ENCODE measurements around the gene TMEM175. TPM values are rescaled to one million over a fixed set of nuclear protein-coding genes. Genes with fewer than 3 reads are reported as not detected.
A peak's percentile ranks its signal among the peaks of the same experiment; 100 is the strongest.
"Not testable (repeated sequence)": the region's sequence is repeated elsewhere in the genome, so short reads cannot be mapped to it uniquely, and the experiment has no call there.

The TMEM175 gene
- total RNA-seq, 2 experiments from 2014 or later, result 23.4 to 37.2 TPM

GRCh38 chr4:927566-927965 lies 4.7 kb upstream of the TMEM175 start:
- CTCF ChIA-PET, result not testable (repeated sequence)

GRCh38 chr4:929096-929765 lies 3.0 kb upstream of the TMEM175 start:
- H3K9me3 Mint-ChIP-seq (ENCODE audit: low read depth), result no peaks in the 10 kb centered on the region

More at GRCh38 chr4:927566-927965, 4.7 kb upstream of the TMEM175 start:
- H3K27me3 Mint-ChIP-seq; DNase-seq; H3K9me3 Mint-ChIP-seq (ENCODE audit: low read depth); H3K36me3 Mint-ChIP-seq; H3K27ac Mint-ChIP-seq; H3K4me3 Mint-ChIP-seq; ATAC-seq: not testable (repeated sequence)
- peaks cover 55% of the 10 kb centered on the region for H3K4me1 Mint-ChIP-seq

GRCh38 chr4:930028-930551 lies 2.2 kb upstream of the TMEM175 start:
- peak overlapping the region; percentile 97 for H3K27ac Mint-ChIP-seq
- no peak for ATAC-seq
- DNase-seq, result peak; percentile 57
- H3K27me3 Mint-ChIP-seq, result no peaks in the 10 kb centered on the region
- H3K36me3 Mint-ChIP-seq, result peaks cover 3% of the 10 kb centered on the region
- H3K9me3 Mint-ChIP-seq (ENCODE audit: low read depth), result no peaks in the 10 kb centered on the region
- CTCF ChIA-PET, result interaction anchor here (1.3 to 4.0 kb wide), 5 partner anchors 14 to 371 kb away, joined by 3 to 26 read pairs (median 5); partner anchors contain the start of gene IDUA
- H3K4me3 Mint-ChIP-seq, result peak overlapping the region; percentile 97
- peaks cover 47% of the 10 kb centered on the region for H3K4me1 Mint-ChIP-seq

More at GRCh38 chr4:929096-929765, 3.0 kb upstream of the TMEM175 start:
- CTCF ChIA-PET, result interaction anchor here (2.2 to 4.0 kb wide), 2 partner anchors 57 to 339 kb away, joined by 5 to 26 read pairs; partner anchors contain the start of gene IDUA
- Mint-ChIP-seq H3K27me3 (no peaks in the 10 kb centered on the region), H3K4me3 (peak overlapping the region; percentile 24), H3K36me3 (peaks cover 3% of the 10 kb centered on the region), H3K4me1 (peaks cover 55% of the 10 kb centered on the region), H3K27ac (peak overlapping the region; percentile 61)
- DNase-seq (no peak), ATAC-seq (no peak)

DNA sequence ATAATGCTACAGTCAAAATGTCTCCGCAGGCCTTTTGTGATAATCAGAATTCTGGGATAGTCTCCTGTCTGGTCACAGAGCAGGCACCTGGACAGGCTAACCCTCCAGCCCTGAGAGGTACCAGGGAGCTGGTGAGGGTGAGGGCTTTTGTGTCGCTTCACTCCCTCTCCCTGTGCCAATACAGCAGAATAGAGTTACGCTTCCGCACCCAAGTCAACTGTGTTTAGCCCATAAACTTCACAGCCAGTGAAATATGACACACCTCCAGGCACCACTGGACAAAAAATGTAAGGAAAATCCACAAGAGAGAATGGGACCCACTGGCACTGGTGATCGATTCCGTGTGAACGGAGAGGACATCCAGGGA lies 1.4 kb upstream of the TMEM175 start:
- H3K27ac Mint-ChIP-seq, result peak overlapping the region; percentile 97
- H3K4me1 Mint-ChIP-seq, result peaks cover 44% of the 10 kb centered on the region
- peak overlapping the region; percentile 97 for H3K4me3 Mint-ChIP-seq
- peaks cover 3% of the 10 kb centered on the region for H3K36me3 Mint-ChIP-seq
- no peak for DNase-seq
- ATAC-seq, result no peak
- CTCF ChIA-PET, result interaction anchor here (1.3 to 4.0 kb wide), 5 partner anchors 14 to 370 kb away, joined by 3 to 26 read pairs (median 5); partner anchors contain the start of gene IDUA
- no peaks in the 10 kb centered on the region for H3K27me3 Mint-ChIP-seq
- H3K9me3 Mint-ChIP-seq (ENCODE audit: low read depth), result no peaks in the 10 kb centered on the region

DNA sequence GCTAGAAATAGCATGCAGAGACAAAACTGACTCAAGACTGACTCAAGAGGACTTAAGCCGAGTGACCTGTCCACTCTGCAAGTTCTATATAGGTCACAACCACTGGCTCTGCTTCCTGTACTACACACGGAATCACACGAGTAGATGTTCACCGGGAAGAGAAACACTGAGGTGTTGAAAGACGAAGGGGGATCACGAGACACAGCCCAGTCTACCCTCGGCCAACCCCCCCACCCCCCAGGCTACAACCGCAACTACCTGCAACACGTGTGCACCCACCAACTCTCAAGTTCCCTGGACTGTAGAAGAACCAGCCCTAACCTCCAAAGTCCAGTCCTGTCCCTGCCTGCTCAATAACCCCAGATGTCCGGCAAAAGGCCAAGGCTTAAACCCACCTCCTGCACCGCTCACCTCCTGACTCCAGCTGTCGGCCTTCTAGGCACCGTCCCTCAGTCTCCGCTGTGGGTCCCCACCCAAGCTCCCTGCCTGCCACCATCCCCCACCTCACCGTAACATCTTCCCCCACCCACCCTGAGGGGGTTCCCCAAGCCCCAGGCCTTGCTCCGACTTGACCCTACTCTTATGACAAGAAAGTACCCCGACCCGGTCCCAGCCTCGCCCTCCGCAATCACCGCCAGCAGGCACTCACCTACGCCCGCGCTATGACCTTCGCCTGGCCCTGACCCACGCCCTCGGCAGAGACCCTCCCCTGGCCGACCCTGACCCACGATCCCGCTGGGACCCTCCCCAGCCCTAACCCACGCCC lies 883 bp upstream of the TMEM175 start:
- peak; percentile 2 for ATAC-seq

GRCh38 chr4:932713-933070 lies 432 bp downstream of the TMEM175 start:
- DNase-seq, result no peak
- Mint-ChIP-seq H3K9me3 (ENCODE audit: low read depth) (no peaks in the 10 kb centered on the region), H3K4me3 (peak overlapping the region; percentile 97), H3K36me3 (peaks cover 3% of the 10 kb centered on the region), H3K4me1 (peaks cover 41% of the 10 kb centered on the region), H3K27ac (peak overlapping the region; percentile 97), H3K27me3 (no peaks in the 10 kb centered on the region)
- CTCF ChIA-PET, result interaction anchor here (0.8 to 4.0 kb wide), 6 partner anchors 54 to 220 kb away, joined by 3 to 26 read pairs (median 3); partner anchors contain the start of gene IDUA
- ATAC-seq, result peak; percentile 1

More for the DNA sequence above, 883 bp upstream of the TMEM175 start:
- CTCF ChIA-PET, result interaction anchor here (1.3 to 4.0 kb wide), 6 partner anchors 13 to 370 kb away, joined by 3 to 26 read pairs (median 4); partner anchors contain the start of gene IDUA
- H3K27me3 Mint-ChIP-seq, result no peaks in the 10 kb centered on the region
- H3K4me3 Mint-ChIP-seq, result peak overlapping the region; percentile 97
- H3K36me3 Mint-ChIP-seq, result peaks cover 3% of the 10 kb centered on the region
- peak; percentile 61 for DNase-seq
- H3K4me1 Mint-ChIP-seq, result peaks cover 42% of the 10 kb centered on the region
- no peaks in the 10 kb centered on the region for H3K9me3 Mint-ChIP-seq (ENCODE audit: low read depth)
- peak overlapping the region; percentile 97 for H3K27ac Mint-ChIP-seq

- not testable (repeated sequence) for H3K4me1 Mint-ChIP-seq; H3K27me3 Mint-ChIP-seq; H3K27ac Mint-ChIP-seq; DNase-seq; ATAC-seq; H3K36me3 Mint-ChIP-seq; H3K9me3 Mint-ChIP-seq (ENCODE audit: low read depth); H3K4me3 Mint-ChIP-seq
- CTCF ChIA-PET, result interaction anchor here (2.2 kb wide), 1 partner anchor 256 kb away, joined by 5 read pairs; no protein-coding TSS in a partner anchor
These were observed 7.2 kb downstream of the TMEM175 start for GRCh38 chr4:939508-939907.

DNA sequence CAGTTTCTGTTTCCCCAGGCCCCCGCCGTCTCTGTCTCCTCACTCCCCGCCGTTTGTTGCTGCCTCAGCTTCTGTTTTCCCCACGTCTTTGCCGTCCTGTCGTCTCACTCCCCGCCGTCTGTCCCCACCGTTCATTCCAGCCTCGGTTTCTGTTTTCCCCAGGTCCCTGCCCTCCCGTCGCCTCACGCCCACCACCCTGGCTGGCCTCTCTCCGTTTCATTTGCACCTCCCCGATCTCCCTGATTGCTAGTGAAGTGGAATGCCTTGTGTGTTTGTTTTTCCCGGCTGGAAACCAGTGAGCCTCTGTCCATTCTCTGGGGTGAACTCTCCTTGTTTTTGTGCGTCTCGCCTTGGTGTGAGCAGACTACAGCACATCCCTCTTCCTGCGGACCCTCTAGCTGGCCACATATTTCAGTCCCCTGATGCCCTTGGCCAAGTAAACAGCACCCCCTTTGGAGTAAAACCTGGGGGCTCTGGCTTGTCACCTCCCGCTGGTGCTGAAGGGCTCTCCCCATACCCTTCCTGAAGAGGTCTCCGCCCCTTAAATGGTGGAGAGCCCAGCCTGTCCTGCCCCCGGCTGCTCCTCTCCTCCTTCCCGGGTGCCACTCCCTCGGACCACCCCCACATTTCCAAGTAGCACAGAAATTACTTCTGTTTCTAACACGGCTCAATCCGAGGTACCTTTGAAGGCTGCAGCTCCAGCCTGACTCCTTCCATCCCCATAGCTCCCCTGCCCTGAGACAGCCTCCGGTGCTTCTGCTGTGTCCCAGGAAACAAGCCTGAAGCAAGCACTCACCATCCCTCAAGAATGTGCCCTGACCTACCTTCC lies 13.2 kb downstream of the TMEM175 start:
- Mint-ChIP-seq H3K36me3 (no peaks in the 10 kb centered on the region), H3K27me3 (no peaks in the 10 kb centered on the region), H3K27ac (no peak overlapping the region), H3K9me3 (ENCODE audit: low read depth) (no peaks in the 10 kb centered on the region), H3K4me3 (no peak overlapping the region), H3K4me1 (no peaks in the 10 kb centered on the region)
- CTCF ChIA-PET, result interaction anchor here (1.6 kb wide), 1 partner anchor 15 kb away, joined by 4 read pairs; no protein-coding TSS in a partner anchor
- DNase-seq (no peak), ATAC-seq (no peak)

DNA sequence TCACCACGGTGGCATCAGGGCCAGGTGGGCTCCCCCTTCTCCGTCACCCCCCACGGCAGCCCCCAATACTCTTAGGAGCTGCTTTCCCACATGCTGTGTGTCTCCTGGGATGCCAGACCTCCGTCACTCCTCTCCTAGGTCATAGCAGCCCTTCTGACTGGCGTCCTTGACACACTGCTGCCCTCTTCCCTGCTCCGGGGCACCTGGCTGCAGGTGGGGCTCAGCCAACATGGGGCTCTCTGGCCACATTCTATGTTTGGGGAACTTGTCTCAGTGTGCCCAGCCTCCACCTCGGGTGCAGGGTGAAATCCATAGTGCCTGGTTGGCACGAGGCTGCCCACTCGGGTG lies 13.8 kb downstream of the TMEM175 start:
- H3K9me3 Mint-ChIP-seq (ENCODE audit: low read depth), result no peaks in the 10 kb centered on the region
- no peak overlapping the region for H3K27ac Mint-ChIP-seq
- CTCF ChIA-PET, result no interaction called here
- H3K27me3 Mint-ChIP-seq, result no peaks in the 10 kb centered on the region
- no peaks in the 10 kb centered on the region for H3K4me1 Mint-ChIP-seq
- H3K36me3 Mint-ChIP-seq, result no peaks in the 10 kb centered on the region
- no peak for ATAC-seq
- no peak overlapping the region for H3K4me3 Mint-ChIP-seq
- no peak for DNase-seq

GRCh38 chr4:946517-947471 lies 14.5 kb downstream of the TMEM175 start:
- CTCF ChIA-PET, result no interaction called here
- Mint-ChIP-seq H3K27ac (no peak overlapping the region), H3K4me3 (no peak overlapping the region), H3K4me1 (no peaks in the 10 kb centered on the region), H3K27me3 (no peaks in the 10 kb centered on the region), H3K36me3 (no peaks in the 10 kb centered on the region), H3K9me3 (ENCODE audit: low read depth) (no peaks in the 10 kb centered on the region)
- DNase-seq (no peak), ATAC-seq (no peak)

DNA sequence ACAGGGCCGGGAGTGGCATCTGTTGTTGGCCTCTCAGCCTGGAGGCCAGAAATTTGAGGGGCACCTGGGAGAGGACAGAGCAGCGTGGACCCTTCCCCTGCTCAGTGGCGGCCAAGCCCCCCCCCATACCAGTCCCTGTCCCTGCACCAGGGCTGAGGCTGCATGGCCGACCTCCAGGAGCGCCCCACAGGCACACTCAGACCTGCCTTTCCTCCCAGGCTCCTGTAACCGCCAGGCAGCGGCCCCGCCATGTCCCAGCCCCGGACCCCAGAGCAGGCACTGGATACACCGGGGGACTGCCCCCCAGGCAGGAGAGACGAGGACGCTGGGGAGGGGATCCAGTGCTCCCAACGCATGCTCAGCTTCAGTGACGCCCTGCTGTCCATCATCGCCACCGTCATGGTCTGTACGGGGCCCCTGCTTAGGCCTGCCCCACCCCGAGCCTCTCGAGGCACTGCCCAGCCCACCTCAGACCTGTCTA lies 15.3 kb downstream of the TMEM175 start:
- Mint-ChIP-seq H3K36me3 (no peaks in the 10 kb centered on the region), H3K9me3 (ENCODE audit: low read depth) (no peaks in the 10 kb centered on the region), H3K4me1 (no peaks in the 10 kb centered on the region), H3K27me3 (no peaks in the 10 kb centered on the region), H3K4me3 (no peak overlapping the region), H3K27ac (no peak overlapping the region)
- CTCF ChIA-PET, result no interaction called here
- ATAC-seq, result no peak
- DNase-seq, result no peak
